ENCODE results near the gene MAN2B2. TPM values are rescaled to one million over a fixed set of nuclear protein-coding genes. Genes with fewer than 3 reads are reported as not detected.

Gene MAN2B2
- total RNA-seq, 4 donors from 2014 or later, result 17.5 to 55.9 (median 27.6) TPM

DNA sequence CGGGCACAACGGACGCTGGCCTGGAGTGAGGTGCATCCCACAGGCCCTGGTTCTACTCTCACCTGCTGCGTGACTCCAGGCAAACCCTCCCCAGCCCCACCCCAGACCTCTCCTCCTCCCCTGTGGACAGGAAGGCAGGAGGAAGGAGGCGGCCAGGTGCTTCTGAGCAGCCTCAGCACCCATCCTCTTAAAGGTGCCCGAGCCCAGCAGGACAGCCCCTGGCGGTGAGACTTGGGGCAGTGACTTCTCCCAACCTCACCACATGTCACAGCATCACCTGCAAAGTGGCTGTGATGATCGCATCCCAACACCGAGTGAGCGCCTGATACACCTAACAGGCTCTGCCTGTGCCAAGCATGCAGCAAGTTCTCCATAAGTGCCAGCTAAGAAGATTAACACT, 17.1 kb upstream of the MAN2B2 start:
- Histone ChIP-seq H3K4me3 (no peak overlapping the region), H3K27me3 (peaks cover 72% of the 10 kb centered on the region)
- in situ Hi-C loops (cut with MboI; ENCODE audit: low pct_ligation_motif_present in 1 of 4, low pct_unique_long_range_greater_than_20kb in 1 of 4, low sequenced_read_pairs in 3 of 4), result loop anchor here in 1 of 4 donors (25.0 kb wide), 1 partner anchor 296 kb away; the partner anchor contains the start of gene WFS1

DNA sequence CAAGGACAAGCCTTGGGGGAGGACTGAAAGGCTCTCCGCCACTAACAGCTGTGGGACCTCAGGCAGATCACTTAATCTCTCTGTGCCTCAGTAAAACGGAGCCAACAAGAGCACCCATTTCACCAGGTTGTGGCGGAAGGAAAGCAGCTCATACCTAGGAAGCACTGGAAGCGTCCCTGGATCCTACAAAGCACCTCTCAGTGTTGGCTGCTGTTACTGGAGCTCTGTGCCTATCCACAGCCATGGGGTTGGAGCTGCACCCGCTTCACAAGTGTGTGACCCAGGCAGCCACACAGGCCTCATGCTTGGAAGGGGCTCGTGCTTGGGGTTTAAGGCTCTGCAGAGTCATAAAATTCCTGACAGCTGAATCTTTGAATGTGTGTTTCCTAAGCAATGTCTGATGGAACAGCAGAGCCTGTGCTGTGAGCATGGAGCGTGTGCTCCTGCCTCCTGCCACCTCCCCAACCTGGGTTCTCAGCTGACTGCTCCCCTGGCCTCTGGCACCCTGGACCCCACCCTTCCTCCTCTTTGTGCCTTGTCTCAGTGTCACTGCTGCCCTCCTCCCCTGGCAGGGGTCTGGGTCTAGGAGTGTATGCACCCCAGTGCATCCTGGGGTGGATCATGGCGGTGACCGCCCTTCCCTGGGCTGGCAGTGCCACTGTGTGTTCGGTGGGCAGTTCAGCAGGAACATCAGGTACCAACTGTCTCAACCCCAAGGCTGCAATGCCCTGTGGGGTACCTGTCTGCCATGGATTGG, 14.4 kb upstream of the MAN2B2 start:
- intact Hi-C loops (cut with DNase I; ENCODE audit: low total_unique reads), result no loop called here

More for the DNA sequence above, 17.1 kb upstream of the MAN2B2 start:
- WGBS, 2 donors (ENCODE audit: low coverage in 1 of 2), result 75% methylated on average over 10 of the region's 10 CpGs; no CpG with 5 or more reads in 1 of the 2 donors
- Histone ChIP-seq H3K27ac (no peak overlapping the region), H3K9me3 (no peaks in the 10 kb centered on the region), H3K4me1 (peaks cover 0 to 3% (median 2%) of the 10 kb centered on the region in 4 donors), H3K36me3 (no peaks in the 10 kb centered on the region)
- intact Hi-C loops (cut with DNase I; ENCODE audit: low total_unique reads), result no loop called here
- DNase-seq, result no peak
- no peak for TF ChIP-seq POLR2AphosphoS5 (IDR thresholded peaks at IDR 0.05)

DNA sequence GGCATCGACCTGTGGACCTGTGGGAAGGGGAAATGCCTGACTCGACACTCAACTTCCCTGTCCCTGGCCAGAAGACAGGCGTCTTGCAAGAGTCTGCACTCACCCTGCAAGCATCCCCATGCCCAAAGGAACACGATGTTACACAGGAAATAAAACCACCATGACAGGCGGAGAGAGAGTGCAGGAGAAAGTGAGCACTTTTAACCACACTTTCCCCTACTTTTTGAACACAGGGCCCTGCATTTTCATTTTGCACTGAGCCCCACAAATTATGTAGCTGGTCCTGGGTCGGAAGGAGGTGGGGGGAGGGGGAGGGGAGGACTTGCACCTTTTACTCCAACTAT, 13.8 kb upstream of the MAN2B2 start:
- Histone ChIP-seq H3K36me3 (no peaks in the 10 kb centered on the region), H3K27ac (no peak overlapping the region), H3K27me3 (peaks cover 81% of the 10 kb centered on the region), H3K9me3 (no peaks in the 10 kb centered on the region), H3K4me3 (no peak overlapping the region), H3K4me1 (peaks cover 7 to 15% (median 12%) of the 10 kb centered on the region in 4 donors)
- TF ChIP-seq POLR2AphosphoS5 (IDR thresholded peaks at IDR 0.05) (no peak), EP300 (IDR thresholded peaks at IDR 0.05; ENCODE audit: low read depth) (no peak), POLR2A (IDR thresholded peaks at IDR 0.05) (no peak)
- TF ChIP-seq, protein P1, sequence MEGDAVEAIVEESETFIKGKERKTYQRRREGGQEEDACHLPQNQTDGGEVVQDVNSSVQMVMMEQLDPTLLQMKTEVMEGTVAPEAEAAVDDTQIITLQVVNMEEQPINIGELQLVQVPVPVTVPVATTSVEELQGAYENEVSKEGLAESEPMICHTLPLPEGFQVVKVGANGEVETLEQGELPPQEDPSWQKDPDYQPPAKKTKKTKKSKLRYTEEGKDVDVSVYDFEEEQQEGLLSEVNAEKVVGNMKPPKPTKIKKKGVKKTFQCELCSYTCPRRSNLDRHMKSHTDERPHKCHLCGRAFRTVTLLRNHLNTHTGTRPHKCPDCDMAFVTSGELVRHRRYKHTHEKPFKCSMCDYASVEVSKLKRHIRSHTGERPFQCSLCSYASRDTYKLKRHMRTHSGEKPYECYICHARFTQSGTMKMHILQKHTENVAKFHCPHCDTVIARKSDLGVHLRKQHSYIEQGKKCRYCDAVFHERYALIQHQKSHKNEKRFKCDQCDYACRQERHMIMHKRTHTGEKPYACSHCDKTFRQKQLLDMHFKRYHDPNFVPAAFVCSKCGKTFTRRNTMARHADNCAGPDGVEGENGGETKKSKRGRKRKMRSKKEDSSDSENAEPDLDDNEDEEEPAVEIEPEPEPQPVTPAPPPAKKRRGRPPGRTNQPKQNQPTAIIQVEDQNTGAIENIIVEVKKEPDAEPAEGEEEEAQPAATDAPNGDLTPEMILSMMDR (IDR thresholded peaks at IDR 0.05), result no peak
- intact Hi-C loops (cut with DNase I; ENCODE audit: low total_unique reads) (no loop called here), in situ Hi-C loops (cut with MboI; ENCODE audit: low pct_ligation_motif_present in 1 of 4, low pct_unique_long_range_greater_than_20kb in 1 of 4, low sequenced_read_pairs in 3 of 4) (loop anchor here in 1 of 4 donors (25.0 kb wide), 1 partner anchor 299 kb away; the partner anchor contains the start of gene WFS1)
- DNase-seq, result no peak
- WGBS, 2 donors (ENCODE audit: low coverage in 1 of 2), result 21 to 28% methylated on average over 3 to 6 of the region's 6 CpGs

More for the DNA sequence above, 14.4 kb upstream of the MAN2B2 start:
- Histone ChIP-seq H3K9me3 (no peaks in the 10 kb centered on the region), H3K4me1 (peaks cover 7 to 15% (median 12%) of the 10 kb centered on the region in 4 donors), H3K4me3 (no peak overlapping the region), H3K36me3 (no peaks in the 10 kb centered on the region), H3K27ac (no peak overlapping the region), H3K27me3 (peaks cover 81% of the 10 kb centered on the region)
- no peak for DNase-seq
- 58% methylated on average over 10 of the region's 10 CpGs; no CpG with 5 or more reads in 1 of the 2 donors for WGBS, 2 donors (ENCODE audit: low coverage in 1 of 2)
- in situ Hi-C loops (cut with MboI; ENCODE audit: low pct_ligation_motif_present in 1 of 4, low pct_unique_long_range_greater_than_20kb in 1 of 4, low sequenced_read_pairs in 3 of 4), result loop anchor here in 1 of 4 donors (25.0 kb wide), 1 partner anchor 298 kb away; the partner anchor contains the start of gene WFS1
- TF ChIP-seq POLR2A (IDR thresholded peaks at IDR 0.05) (no peak), EP300 (IDR thresholded peaks at IDR 0.05; ENCODE audit: low read depth) (no peak), POLR2AphosphoS5 (IDR thresholded peaks at IDR 0.05) (no peak)
- TF ChIP-seq, protein P1 (IDR thresholded peaks at IDR 0.05), result no peak

DNA sequence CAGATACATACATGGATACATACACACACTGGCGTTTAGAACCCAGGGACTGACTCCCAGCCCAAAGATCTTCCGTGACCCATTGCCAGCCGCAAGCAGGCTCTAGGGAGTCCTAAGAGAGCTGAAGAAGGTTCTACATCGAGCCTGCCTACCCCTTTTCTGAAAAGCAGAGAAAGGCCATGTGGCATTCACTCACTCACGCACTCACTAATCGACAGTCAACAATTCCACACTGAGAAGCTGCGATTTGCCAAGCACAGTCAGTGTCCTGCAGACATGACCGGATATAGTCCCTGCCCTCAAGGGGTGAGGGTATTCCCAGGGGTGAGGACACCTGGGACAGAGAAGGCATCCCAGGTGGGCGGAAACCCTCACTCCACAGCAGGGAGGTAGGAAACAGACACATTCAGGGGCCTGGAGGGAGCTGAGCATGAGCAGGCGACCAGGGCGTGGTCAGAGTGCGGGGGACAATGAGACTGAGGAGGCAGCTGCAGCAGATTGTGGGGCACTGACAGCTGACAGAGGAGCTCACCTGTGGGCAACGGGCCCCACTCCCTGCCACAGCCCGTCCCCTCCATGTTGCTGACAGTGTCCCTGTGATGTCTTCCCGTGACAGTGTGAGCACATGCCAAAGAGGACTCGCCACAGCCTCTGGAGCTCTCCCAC, 13.2 kb upstream of the MAN2B2 start:
- no peaks in the 10 kb centered on the region for H3K9me3 ChIP-seq
- in situ Hi-C loops (cut with MboI; ENCODE audit: low pct_ligation_motif_present in 1 of 4, low pct_unique_long_range_greater_than_20kb in 1 of 4, low sequenced_read_pairs in 3 of 4) (loop anchor here in 1 of 4 donors (25.0 kb wide), 1 partner anchor 300 kb away; the partner anchor contains the start of gene WFS1), intact Hi-C loops (cut with DNase I; ENCODE audit: low total_unique reads) (no loop called here)
- no peak overlapping the region for H3K27ac ChIP-seq
- H3K36me3 ChIP-seq, result no peaks in the 10 kb centered on the region
- DNase-seq, result no peak
- H3K4me1 ChIP-seq, result peaks cover 7 to 15% (median 12%) of the 10 kb centered on the region in 4 donors
- WGBS, 2 donors (ENCODE audit: low coverage in 1 of 2), result 38% methylated on average over 16 of the region's 16 CpGs; no CpG with 5 or more reads in 1 of the 2 donors
- TF ChIP-seq EP300 (IDR thresholded peaks at IDR 0.05; ENCODE audit: low read depth) (no peak), POLR2AphosphoS5 (IDR thresholded peaks at IDR 0.05) (no peak), POLR2A (IDR thresholded peaks at IDR 0.05) (no peak)
- TF ChIP-seq, protein P1 (IDR thresholded peaks at IDR 0.05), result no peak
- H3K27me3 ChIP-seq, result peaks cover 80% of the 10 kb centered on the region
- H3K4me3 ChIP-seq, result no peak overlapping the region

Data from transverse colon (tissue), 4 donors.